Liver (tissue), 9 donors: Measurements from ENCODE around the gene IGLL5. TPM values are rescaled to one million over a fixed set of nuclear protein-coding genes. Genes with fewer than 3 reads are reported as not detected.

Source experiments
- DNase-seq: peaks from one replicate; pipeline ENCODE4 v3.0.0-alpha.2; 2017; ENCODE audit warnings: low spot score
- H3K27ac ChIP-seq, 2 donors: one replicate each; pipeline ENCODE4 v1.7.0; 2013; ENCODE audit warnings: inconsistent platforms in 2 of 2, low read length in 2 of 2, control low read depth in 1 of 2, low read depth in 1 of 2, mild to moderate bottlenecking in 1 of 2
- H3K27me3 ChIP-seq, 4 donors: one replicate each; pipeline versions ENCODE4 v1.6.1 to v1.7.0; 2013; ENCODE audit warnings: low read length in 3 of 4, inconsistent platforms in 1 of 4, mild to moderate bottlenecking in 1 of 4, moderate library complexity in 1 of 4; ENCODE audit not compliant: control insufficient read depth in 4 of 4, insufficient read depth in 4 of 4
- H3K36me3 ChIP-seq, 4 donors: one replicate each; pipeline versions ENCODE4 v1.6.1 to v1.7.0; 2013; ENCODE audit warnings: low read length in 3 of 4, mild to moderate bottlenecking in 3 of 4, low read depth in 1 of 4, moderate library complexity in 1 of 4; ENCODE audit not compliant: control insufficient read depth in 4 of 4, insufficient read depth in 3 of 4
- H3K4me1 ChIP-seq, 4 donors: one replicate each; pipeline versions ENCODE4 v1.6.1 to v1.7.0; 2013; ENCODE audit warnings: low read length in 3 of 4, mild to moderate bottlenecking in 3 of 4, moderate library complexity in 1 of 4; ENCODE audit not compliant: control insufficient read depth in 4 of 4, insufficient read depth in 4 of 4
- H3K4me3 ChIP-seq, 3 donors: one replicate each; pipeline versions ENCODE4 v1.6.1 to v1.7.0; 2013; ENCODE audit warnings: low read length in 3 of 3, control low read depth in 1 of 3, low read depth in 1 of 3, mild to moderate bottlenecking in 1 of 3
- H3K9ac ChIP-seq, 2 donors: one replicate each; pipeline ENCODE4 v1.7.0; 2013; ENCODE audit warnings: low read length in 2 of 2, mild to moderate bottlenecking in 2 of 2, moderate library complexity in 2 of 2, control low read depth in 1 of 2, low read depth in 1 of 2
- H3K9me3 ChIP-seq, 4 donors: one replicate each; pipeline versions ENCODE4 v1.6.1 to v1.7.0; 2013; ENCODE audit warnings: low read length in 3 of 4; ENCODE audit not compliant: control insufficient read depth in 4 of 4
- ATF3 ChIP-seq: IDR thresholded peaks from 2 replicates; pipeline ENCODE4 v1.6.1; 2016; ENCODE audit warnings: antibody characterized with exemption
- FOXA2 ChIP-seq: IDR thresholded peaks from 2 replicates; pipeline ENCODE4 v1.6.1; 2016; ENCODE audit warnings: antibody characterized with exemption
- GABPA ChIP-seq, 2 donors: IDR thresholded peaks in 1 of 2; conservative IDR thresholded peaks in 1 of 2; 2 replicates each; pipeline ENCODE4 v1.6.1; 2016; ENCODE audit warnings: antibody characterized with exemption in 2 of 2, mild to moderate bottlenecking in 1 of 2, moderate library complexity in 1 of 2
- HNF4A ChIP-seq, 2 donors: conservative IDR thresholded peaks; 2 replicates each; pipeline ENCODE4 v1.6.1; 2016; ENCODE audit warnings: antibody characterized with exemption in 2 of 2, mild to moderate bottlenecking in 2 of 2
- HNF4G ChIP-seq: IDR thresholded peaks from 2 replicates; pipeline ENCODE4 v1.6.1; 2016; ENCODE audit warnings: antibody characterized with exemption
- JUND ChIP-seq, 2 donors: IDR thresholded peaks; 2 replicates each; pipeline ENCODE4 v1.6.1; 2016; ENCODE audit warnings: antibody characterized with exemption in 2 of 2
- MAX ChIP-seq: IDR thresholded peaks from 2 replicates; pipeline ENCODE4 v1.6.1; 2016; ENCODE audit warnings: antibody characterized with exemption
- REST ChIP-seq: IDR thresholded peaks from 2 replicates; pipeline ENCODE4 v1.6.1; 2016; ENCODE audit warnings: antibody characterized with exemption, mild to moderate bottlenecking
- RXRA ChIP-seq, 2 donors: IDR thresholded peaks; 2 replicates each; pipeline ENCODE4 v1.6.1; 2017 to 2018; ENCODE audit warnings: antibody characterized with exemption in 2 of 2, mild to moderate bottlenecking in 1 of 2
- ZBTB33 ChIP-seq: IDR thresholded peaks from 2 replicates; pipeline ENCODE4 v1.6.1; 2016; ENCODE audit warnings: antibody characterized with exemption
- WGBS: extraction: QIAGEN DNeasy Blood & Tissue Kit; methylation state at CpG from one replicate; pipeline ENCODE4 v1.1.7; 2013; 5-methylcytosine and 5-hydroxymethylcytosine counted together
- polyA plus RNA-seq, 2 donors: library from polyadenylated mRNA; stranded (reverse) in 1 of 2; unstranded in 1 of 2; fragments of 200-250 nt in 1 of 2; fragments of >200 nt in 1 of 2; fragmentation: Nextera tagmentation in 1 of 2; extraction: Ambion mirVana in 1 of 2; gene quantifications; one replicate each; pipeline versions ENCODE4 v1.2.1 to v1.2.3, GENCODE V29; 2013 to 2015
- total RNA-seq, 2 donors: library from RNA; depleted of rRNA; stranded (reverse); fragments of >200 nt; gene quantifications; one replicate each; pipeline ENCODE4 v1.2.3, GENCODE V29; 2014
- TF ChIP-seq, protein P1 (sequence below): fragments of 150-350 bp; IDR thresholded peaks from 2 replicates; pipeline ENCODE4 v1.5.1; 2017; ENCODE audit warnings: improper control_type of control experiment, low read depth, low read length; ENCODE audit not compliant: missing input control
- donor health status: healthy.
- donor health status: healthy.
- donor health status: healthy.
- donor health status: healthy.
- donor health status: healthy.

Gene IGLL5
- total and polyA plus RNA-seq, 4 donors = 1.3 to 13.4 (median 3.4) TPM

DNA sequence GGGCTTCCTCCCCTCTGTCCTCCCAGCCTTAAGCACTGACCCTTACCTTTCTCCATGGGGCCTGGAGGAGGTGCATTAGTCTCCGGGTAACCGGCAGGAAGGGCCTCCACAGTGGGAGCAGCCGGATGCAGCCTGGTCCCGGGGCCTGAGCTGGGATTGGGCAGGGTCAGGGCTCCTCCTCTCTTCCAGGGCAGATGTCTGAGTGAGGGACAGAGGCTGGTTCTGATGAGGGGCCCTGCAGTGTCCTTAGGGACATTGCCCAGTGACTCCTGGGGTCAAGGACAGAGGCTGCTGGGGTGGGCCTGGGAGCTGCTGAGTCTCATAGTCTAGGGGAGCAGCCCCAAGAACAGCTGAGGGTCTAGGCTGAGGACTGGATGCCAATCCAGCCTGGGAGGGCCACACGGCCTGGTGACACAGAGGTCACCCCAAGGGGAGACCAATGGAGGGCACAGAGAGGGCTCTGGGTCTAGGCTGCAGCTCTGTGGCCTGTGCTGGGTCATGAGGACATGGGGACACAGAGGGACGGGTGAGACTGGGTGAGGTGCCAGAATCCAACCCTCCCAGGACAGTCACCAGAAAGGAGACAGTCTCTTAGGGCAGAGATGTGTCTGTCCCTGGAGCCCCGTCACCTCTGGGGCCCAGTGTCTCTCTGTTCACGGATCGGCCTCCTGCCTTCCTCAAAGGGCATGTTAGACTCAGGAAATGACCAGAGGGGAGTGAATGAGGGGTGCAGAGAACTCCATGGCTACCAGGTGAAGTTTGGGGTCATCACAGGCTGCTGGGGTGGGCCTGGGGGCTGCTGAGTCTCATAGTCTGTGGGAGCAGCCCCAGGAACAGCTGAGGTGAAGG, 6.5 kb downstream of the IGLL5 start:
- H3K9ac ChIP-seq = no peak overlapping the region
- H3K9me3 ChIP-seq = no peaks in the 10 kb centered on the region
- no peaks in the 10 kb centered on the region for H3K4me1 ChIP-seq
- H3K36me3 ChIP-seq = no peaks in the 10 kb centered on the region
- H3K4me3 ChIP-seq = no peak overlapping the region
- TF ChIP-seq RXRA (IDR thresholded peaks at IDR 0.05) = no peak
- TF ChIP-seq REST = no peak
- no peak for TF ChIP-seq ZBTB33
- TF ChIP-seq FOXA2 = no peak
- TF ChIP-seq HNF4A (conservative IDR thresholded peaks at IDR 0.05) = no peak
- no peak for TF ChIP-seq JUND (IDR thresholded peaks at IDR 0.05)
- no peak for TF ChIP-seq HNF4G
- no peak for TF ChIP-seq ATF3
- no peak for TF ChIP-seq GABPA (IDR thresholded peaks at IDR 0.05 in 1 of 2, conservative IDR thresholded peaks at IDR 0.05 in 1 of 2)
- no peak for TF ChIP-seq MAX
- TF ChIP-seq, protein P1, sequence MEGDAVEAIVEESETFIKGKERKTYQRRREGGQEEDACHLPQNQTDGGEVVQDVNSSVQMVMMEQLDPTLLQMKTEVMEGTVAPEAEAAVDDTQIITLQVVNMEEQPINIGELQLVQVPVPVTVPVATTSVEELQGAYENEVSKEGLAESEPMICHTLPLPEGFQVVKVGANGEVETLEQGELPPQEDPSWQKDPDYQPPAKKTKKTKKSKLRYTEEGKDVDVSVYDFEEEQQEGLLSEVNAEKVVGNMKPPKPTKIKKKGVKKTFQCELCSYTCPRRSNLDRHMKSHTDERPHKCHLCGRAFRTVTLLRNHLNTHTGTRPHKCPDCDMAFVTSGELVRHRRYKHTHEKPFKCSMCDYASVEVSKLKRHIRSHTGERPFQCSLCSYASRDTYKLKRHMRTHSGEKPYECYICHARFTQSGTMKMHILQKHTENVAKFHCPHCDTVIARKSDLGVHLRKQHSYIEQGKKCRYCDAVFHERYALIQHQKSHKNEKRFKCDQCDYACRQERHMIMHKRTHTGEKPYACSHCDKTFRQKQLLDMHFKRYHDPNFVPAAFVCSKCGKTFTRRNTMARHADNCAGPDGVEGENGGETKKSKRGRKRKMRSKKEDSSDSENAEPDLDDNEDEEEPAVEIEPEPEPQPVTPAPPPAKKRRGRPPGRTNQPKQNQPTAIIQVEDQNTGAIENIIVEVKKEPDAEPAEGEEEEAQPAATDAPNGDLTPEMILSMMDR = no peak
- H3K27me3 ChIP-seq = no peaks in the 10 kb centered on the region
- 77% methylated on average over 9 of the region's 9 CpGs for WGBS
- no peak for DNase-seq
- H3K27ac ChIP-seq = no peak overlapping the region
